HCT116 (cell line): ENCODE measurements around the gene MRPL33. TPM values are rescaled to one million over a fixed set of nuclear protein-coding genes. Genes with fewer than 3 reads are reported as not detected.

Experiments
- ATAC-seq: fragments of 200-7000 bp; cut with Tn5 transposase; 2 replicates; pipeline ENCODE4 v1.9.1; 2020; ENCODE audit warnings: mild to moderate bottlenecking, moderate library complexity
- BruUV-seq: library from RNA; stranded (reverse); fragments of 400-500 nt; replicated peaks from 2 replicates; lab custom pipeline; 2021; lab: Mats Ljungman, UMichigan
- CTCF ChIA-PET: fragments of 300-600 bp; sonication (Branson Sonifier 250); formaldehyde crosslinking; loops from one replicate; lab custom pipeline; 2021; ENCODE audit warnings: antibody characterized with exemption; lab: Charles Lee
- POLR2A ChIA-PET: fragments of 300-600, 350-600 bp; sonication (Branson Sonifier 250); formaldehyde crosslinking; loops from one replicate; lab custom pipeline; 2021; ENCODE audit warnings: antibody characterized with exemption; lab: Charles Lee
- RAD21 ChIA-PET, 2 experiments: fragments of 300-600 bp; sonication (Branson Sonifier 250); formaldehyde crosslinking; loops; one replicate each; lab custom pipeline; 2023; ENCODE audit warnings: low total read pairs in 2 of 2; ENCODE audit not compliant: uncharacterized antibody in 2 of 2, unreplicated experiment in 2 of 2, low non-redundant PET in 1 of 2; lab: Charles Lee
- DNase-seq: peaks from one replicate; pipeline ENCODE4 v3.0.0-alpha.2; 2010; ENCODE audit warnings: low read depth, low spot score
- H2AFZ ChIP-seq: fragments of 200-600 bp; shearing (Covaris generic), sonication (generic); 2 replicates; pipeline ENCODE4 v1.6.1; 2017; ENCODE audit warnings: low read depth, mixed run types, mixed read lengths, antibody characterized with exemption, low read length; ENCODE audit not compliant: poor library complexity, severe bottlenecking
- H3K27ac ChIP-seq: 2 replicates; pipeline ENCODE4 v1.5.1; 2012; ENCODE audit warnings: low read depth, low read length
- H3K27me3 ChIP-seq: fragments of 200-600 bp; sonication (generic); 2 replicates; pipeline ENCODE4 v1.6.1; 2016; ENCODE audit warnings: mixed run types, low read length, mixed read lengths; ENCODE audit not compliant: insufficient read depth
- H3K36me3 ChIP-seq, 2 experiments: fragments of 200-500 bp in 1 of 2; fragments of 200-600 bp in 1 of 2; sonication (Bioruptor generic) in 1 of 2; sonication (generic) in 1 of 2; 2 replicates each; pipeline versions ENCODE4 v1.5.1 to v1.6.1; 2014 to 2016; ENCODE audit warnings: low read length in 2 of 2, inconsistent platforms in 1 of 2, mixed read lengths in 1 of 2, mixed run types in 1 of 2; ENCODE audit not compliant: insufficient read depth in 2 of 2, control insufficient read depth in 1 of 2
- H3K4me1 ChIP-seq, 2 experiments: fragments of 200-600 bp in 1 of 2; sonication (generic) in 1 of 2; 2 replicates each; pipeline versions ENCODE4 v1.5.1 to v1.6.1; 2012 to 2017; ENCODE audit warnings: low read length in 2 of 2, inconsistent platforms in 1 of 2, mild to moderate bottlenecking in 1 of 2, mixed read lengths in 1 of 2, mixed run types in 1 of 2, moderate library complexity in 1 of 2; ENCODE audit not compliant: insufficient read depth in 2 of 2, control insufficient read depth in 1 of 2
- H3K4me2 ChIP-seq: fragments of 200-600 bp; sonication (generic); 2 replicates; pipeline ENCODE4 v1.6.1; 2017; ENCODE audit warnings: mixed run types, low read length, mixed read lengths
- H3K4me3 ChIP-seq, 2 experiments: fragments of 200-600 bp in 1 of 2; sonication (generic) in 1 of 2; replicated peaks in 1 of 2; 2 replicates each; pipeline ENCODE4 v1.5.1; 2011 to 2016; ENCODE audit warnings: low read length in 2 of 2, control low read depth in 1 of 2, low read depth in 1 of 2, mild to moderate bottlenecking in 1 of 2, mixed read lengths in 1 of 2, mixed run types in 1 of 2
- H3K79me2 ChIP-seq: fragments of 200-600 bp; sonication (generic); 2 replicates; pipeline ENCODE4 v1.6.1; 2017; ENCODE audit warnings: mild to moderate bottlenecking, mixed run types, low read length, moderate library complexity, mixed read lengths; ENCODE audit not compliant: insufficient read depth
- H3K9ac ChIP-seq: fragments of 200-600 bp; sonication (generic); 2 replicates; pipeline ENCODE4 v1.6.1; 2016; ENCODE audit warnings: low read length, mixed read lengths
- H3K9me2 ChIP-seq: fragments of 200-600 bp; sonication (generic), shearing (Covaris generic); 2 replicates; pipeline ENCODE4 v1.6.1; 2017; ENCODE audit warnings: mixed run types, mild to moderate bottlenecking, moderate library complexity; ENCODE audit not compliant: insufficient read depth
- H3K9me3 ChIP-seq, 2 experiments: fragments of 200-500 bp in 1 of 2; fragments of 200-600 bp in 1 of 2; sonication (Bioruptor generic) in 1 of 2; sonication (generic) in 1 of 2; 2 replicates each; pipeline ENCODE4 v1.6.1; 2014 to 2017; ENCODE audit warnings: low read length in 2 of 2, mixed read lengths in 2 of 2, inconsistent platforms in 1 of 2, low read depth in 1 of 2, mild to moderate bottlenecking in 1 of 2, mixed run types in 1 of 2, moderate library complexity in 1 of 2; ENCODE audit not compliant: control insufficient read depth in 1 of 2, insufficient read depth in 1 of 2
- H4K20me1 ChIP-seq: fragments of 200-600 bp; sonication (generic), shearing (Covaris generic); 2 replicates; pipeline ENCODE4 v1.6.1; 2017; ENCODE audit warnings: mixed run types, mild to moderate bottlenecking, moderate library complexity; ENCODE audit not compliant: insufficient read depth
- ATF3 ChIP-seq: IDR thresholded peaks from 2 replicates; pipeline ENCODE4 v1.6.1; 2012
- CBX3 ChIP-seq: IDR thresholded peaks from 2 replicates; pipeline ENCODE4 v1.6.1; 2012; ENCODE audit warnings: low read depth
- EGR1 ChIP-seq: IDR thresholded peaks from 2 replicates; pipeline ENCODE4 v1.6.1; 2012; ENCODE audit warnings: low read depth
- EZH2 ChIP-seq: fragments of 200-600 bp; sonication (generic); IDR thresholded peaks from 2 replicates; pipeline ENCODE4 v1.6.1; 2017; ENCODE audit warnings: antibody characterized with exemption, mixed run types
- EZH2phosphoT487 ChIP-seq: fragments of 200-600 bp; IDR thresholded peaks from 2 replicates; pipeline ENCODE4 v1.6.1; 2018; ENCODE audit warnings: antibody characterized with exemption, borderline replicate concordance
- FOSL1 ChIP-seq: IDR thresholded peaks from 2 replicates; pipeline ENCODE4 v1.6.1; 2012; ENCODE audit warnings: low read depth
- POLR2A ChIP-seq: IDR thresholded peaks from 2 replicates; pipeline ENCODE4 v1.7.0; 2011; ENCODE audit warnings: borderline replicate concordance; ENCODE audit not compliant: insufficient read depth, insufficient read length; ENCODE audit errors: extremely low read depth
- POLR2AphosphoS5 ChIP-seq: IDR thresholded peaks from 2 replicates; pipeline ENCODE4 v1.6.1; 2011; ENCODE audit warnings: mild to moderate bottlenecking, low read depth, low read length, moderate library complexity
- SRF ChIP-seq: IDR thresholded peaks from 2 replicates; pipeline ENCODE4 v1.6.1; 2012; ENCODE audit warnings: low read depth
- TCF7L2 ChIP-seq: IDR thresholded peaks from 2 replicates; pipeline ENCODE4 v1.7.0; 2011; ENCODE audit warnings: borderline replicate concordance, inconsistent platforms; ENCODE audit not compliant: insufficient read depth, insufficient read length; ENCODE audit errors: extremely low read depth
- ZFX ChIP-seq: fragments of 450-650 bp; IDR thresholded peaks from 2 replicates; pipeline ENCODE4 v1.6.1; 2017
- ZNF274 ChIP-seq: fragments of 200-500 bp; sonication (Bioruptor generic); IDR thresholded peaks from 2 replicates; pipeline ENCODE4 v1.6.1; 2014; ENCODE audit warnings: mild to moderate bottlenecking, low read depth, low read length, inconsistent platforms
- intact Hi-C: fragments of 100-400 bp; cut with micrococcal nuclease; formaldehyde crosslinking; loops from 2 replicates; pipeline ENCODE4 v1.10.0; 2022
- total RNA-seq: library from RNA; stranded (reverse); gene quantifications from one replicate; pipeline ENCODE4 v1.2.1, GENCODE V29; 2021; ENCODE audit not compliant: unreplicated experiment
- TF ChIP-seq, protein P1 (sequence below): IDR thresholded peaks from 2 replicates; pipeline ENCODE4 v1.6.1; 2012; ENCODE audit warnings: low read depth

The MRPL33 gene
- total RNA-seq, 1 experiment from 2014 or later: 66.3 TPM

DNA sequence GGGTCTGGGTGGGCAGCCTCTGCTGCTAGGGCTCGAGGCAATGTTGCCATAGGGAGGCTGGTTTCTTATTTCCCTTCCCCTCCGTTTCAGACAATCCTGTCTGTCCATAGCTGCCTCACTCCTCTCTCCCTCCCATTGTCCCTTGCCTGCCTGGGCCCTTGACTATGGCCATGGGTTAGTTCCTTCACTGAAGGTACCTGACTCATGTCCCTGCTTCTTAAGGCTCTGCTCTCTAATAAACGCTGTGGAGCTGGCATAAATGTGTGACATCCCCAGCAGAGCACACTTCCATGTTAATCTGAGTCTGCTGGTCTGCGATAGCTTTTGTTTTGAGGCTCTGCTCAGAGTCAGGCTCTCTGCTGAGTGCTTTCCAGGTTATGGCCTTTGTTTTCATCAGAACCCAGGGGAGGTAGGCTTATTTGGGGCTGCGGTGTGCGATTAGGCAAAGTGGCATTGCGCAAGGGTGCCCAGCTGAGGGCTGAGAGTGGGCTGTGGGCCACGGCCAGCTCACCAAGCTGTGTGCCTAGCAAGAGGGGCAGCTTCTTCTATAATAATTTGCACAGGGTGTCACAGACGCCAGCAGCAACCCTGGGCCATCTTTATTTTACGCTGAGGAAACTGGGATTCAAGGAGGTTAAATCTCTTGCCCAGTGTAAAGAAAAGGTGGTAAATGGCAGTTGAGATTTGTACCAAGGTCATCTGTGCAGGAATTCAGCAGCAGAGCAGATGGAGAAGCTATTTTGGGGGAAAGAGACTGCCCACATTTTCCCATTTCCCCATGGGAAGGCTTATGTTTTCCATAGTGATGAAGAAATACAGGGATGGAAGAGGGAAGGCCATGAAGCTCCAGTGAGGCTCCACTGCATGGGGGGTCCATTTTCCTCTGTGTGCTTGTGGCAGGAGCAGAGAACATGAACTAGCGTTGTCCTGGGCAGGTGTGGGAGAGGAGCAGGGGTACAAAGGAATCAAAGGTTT, 25.6 kb downstream of the MRPL33 start (continued):
- TF ChIP-seq EZH2: no peak

- DNase-seq (no peak), ATAC-seq (no peak)
- H3K9ac ChIP-seq: no peak overlapping the region
- no peaks in the 10 kb centered on the region for H3K9me2 ChIP-seq
- no peaks in the 10 kb centered on the region for H3K27me3 ChIP-seq
- ChIA-PET POLR2A (no interaction called here), CTCF (no interaction called here), RAD21 (interaction anchor here in 1 of 2 experiments (0.6 kb wide), 1 partner anchor 628 kb away, joined by 3 read pairs; no protein-coding TSS in a partner anchor)
- no TSS peak for BruUV-seq
- H3K79me2 ChIP-seq: no peaks in the 10 kb centered on the region
- intact Hi-C loops: no loop called here
- H2AFZ ChIP-seq: no peak overlapping the region
- H3K4me3 ChIP-seq: no peak overlapping the region
- peaks cover 20 to 65% of the 10 kb centered on the region in 2 experiments for H3K4me1 ChIP-seq
- H3K27ac ChIP-seq: no peak overlapping the region
- no peaks in the 10 kb centered on the region for H3K36me3 ChIP-seq
- TF ChIP-seq ATF3: no peak
- no peak for TF ChIP-seq FOSL1
- peak overlapping the region; percentile 69; the same call in 1 of the 2 replicates for H3K4me2 ChIP-seq
- no peaks in the 10 kb centered on the region for H3K9me3 ChIP-seq
- no peaks in the 10 kb centered on the region for H4K20me1 ChIP-seq
Measured at GRCh38 chr2:27797841-27798240, 26.3 kb downstream of the MRPL33 start.

DNA sequence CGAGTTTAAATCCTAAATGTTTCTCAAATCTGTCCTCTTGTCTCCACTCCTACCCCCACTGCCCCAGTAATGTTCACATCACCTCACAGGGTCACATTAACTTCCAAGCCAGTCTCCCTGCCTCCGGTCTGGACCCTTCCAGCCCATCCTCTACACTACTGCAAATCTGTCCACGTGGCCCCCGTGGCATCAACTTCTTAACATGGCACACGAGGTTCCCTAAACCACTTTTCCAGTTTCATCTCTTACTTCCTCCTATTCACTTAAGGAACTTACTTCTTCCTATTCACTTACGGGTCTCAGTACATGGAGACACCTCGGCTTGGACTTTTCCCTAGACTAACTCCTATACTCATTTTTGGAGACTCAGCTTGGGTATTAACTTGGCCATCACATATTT, 27.0 kb downstream of the MRPL33 start:
- Histone ChIP-seq H3K9me3 (no peaks in the 10 kb centered on the region), H4K20me1 (no peaks in the 10 kb centered on the region), H3K36me3 (no peaks in the 10 kb centered on the region), H3K79me2 (no peaks in the 10 kb centered on the region), H3K4me3 (peak overlapping the region in 1 of 2 experiments; percentile 35; a peak in 2 of 4 replicates), H3K27me3 (no peaks in the 10 kb centered on the region), H3K9me2 (no peaks in the 10 kb centered on the region), H3K9ac (peak overlapping the region; percentile 31; the same call in 1 of the 2 replicates), H2AFZ (no peak overlapping the region), H3K27ac (peak overlapping the region; percentile 2; the same call in 1 of the 2 replicates), H3K4me2 (peak overlapping the region; percentile 69), H3K4me1 (peaks cover 20 to 65% of the 10 kb centered on the region in 2 experiments)
- BruUV-seq: no TSS peak
- ChIA-PET POLR2A (no interaction called here), RAD21 (interaction anchor here in 1 of 2 experiments (0.6 kb wide), 1 partner anchor 629 kb away, joined by 3 read pairs; no protein-coding TSS in a partner anchor), CTCF (no interaction called here)
- no peak for DNase-seq
- intact Hi-C loops: no loop called here
- no peak for ATAC-seq
- TF ChIP-seq ATF3 (no peak), TCF7L2 (no peak), POLR2AphosphoS5 (no peak), SRF (no peak), EZH2 (no peak), FOSL1 (no peak), POLR2A (no peak), ZNF274 (no peak), EZH2phosphoT487 (no peak), CBX3 (no peak), ZFX (no peak), EGR1 (no peak)
- TF ChIP-seq, protein P1, sequence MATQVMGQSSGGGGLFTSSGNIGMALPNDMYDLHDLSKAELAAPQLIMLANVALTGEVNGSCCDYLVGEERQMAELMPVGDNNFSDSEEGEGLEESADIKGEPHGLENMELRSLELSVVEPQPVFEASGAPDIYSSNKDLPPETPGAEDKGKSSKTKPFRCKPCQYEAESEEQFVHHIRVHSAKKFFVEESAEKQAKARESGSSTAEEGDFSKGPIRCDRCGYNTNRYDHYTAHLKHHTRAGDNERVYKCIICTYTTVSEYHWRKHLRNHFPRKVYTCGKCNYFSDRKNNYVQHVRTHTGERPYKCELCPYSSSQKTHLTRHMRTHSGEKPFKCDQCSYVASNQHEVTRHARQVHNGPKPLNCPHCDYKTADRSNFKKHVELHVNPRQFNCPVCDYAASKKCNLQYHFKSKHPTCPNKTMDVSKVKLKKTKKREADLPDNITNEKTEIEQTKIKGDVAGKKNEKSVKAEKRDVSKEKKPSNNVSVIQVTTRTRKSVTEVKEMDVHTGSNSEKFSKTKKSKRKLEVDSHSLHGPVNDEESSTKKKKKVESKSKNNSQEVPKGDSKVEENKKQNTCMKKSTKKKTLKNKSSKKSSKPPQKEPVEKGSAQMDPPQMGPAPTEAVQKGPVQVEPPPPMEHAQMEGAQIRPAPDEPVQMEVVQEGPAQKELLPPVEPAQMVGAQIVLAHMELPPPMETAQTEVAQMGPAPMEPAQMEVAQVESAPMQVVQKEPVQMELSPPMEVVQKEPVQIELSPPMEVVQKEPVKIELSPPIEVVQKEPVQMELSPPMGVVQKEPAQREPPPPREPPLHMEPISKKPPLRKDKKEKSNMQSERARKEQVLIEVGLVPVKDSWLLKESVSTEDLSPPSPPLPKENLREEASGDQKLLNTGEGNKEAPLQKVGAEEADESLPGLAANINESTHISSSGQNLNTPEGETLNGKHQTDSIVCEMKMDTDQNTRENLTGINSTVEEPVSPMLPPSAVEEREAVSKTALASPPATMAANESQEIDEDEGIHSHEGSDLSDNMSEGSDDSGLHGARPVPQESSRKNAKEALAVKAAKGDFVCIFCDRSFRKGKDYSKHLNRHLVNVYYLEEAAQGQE: no peak
